ENCODE data around the gene ELFN2. TPM values are rescaled to one million over a fixed set of nuclear protein-coding genes. Genes with fewer than 3 reads are reported as not detected.

Gene ELFN2
- total and polyA plus RNA-seq, 2 donors (not counting 3 experiments of a cell fraction or from before 2014, with no cell fraction given), result 0.41 to 1.3 TPM

DNA sequence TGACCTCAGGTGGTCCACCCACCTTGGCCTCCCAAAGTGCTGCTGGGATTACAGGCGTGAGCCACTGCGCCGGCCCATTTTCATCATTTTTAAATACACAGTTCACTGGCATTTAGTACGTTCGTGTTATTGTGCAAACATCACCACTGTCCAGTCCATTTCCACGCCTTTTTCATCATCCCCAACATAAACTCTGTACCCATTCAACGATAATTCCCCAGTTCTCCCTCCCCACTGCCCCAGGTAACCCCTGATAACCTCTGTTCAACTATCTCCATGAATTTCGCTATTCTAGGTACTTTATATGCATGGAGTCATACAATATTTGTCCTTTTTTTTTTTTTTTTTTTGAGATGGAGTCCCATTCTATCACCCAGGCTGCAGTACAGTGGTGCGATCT is 18.2 kb upstream of the ELFN2 start:
- POLR2A ChIA-PET, result no interaction called here
- CTCF ChIA-PET, result no interaction called here

More for the DNA sequence above, 18.2 kb upstream of the ELFN2 start:
- H2AFZ ChIP-seq (ENCODE audit: low read depth, low read length), result no peak overlapping the region
- no peak overlapping the region for H3K4me2 ChIP-seq (ENCODE audit: insufficient read depth, low read length)
- intact Hi-C loops (cut with micrococcal nuclease) (no loop called here), dilution Hi-C loops (cut with MboI; ENCODE audit: extremely low pct_ligation_motif_present, low sequenced_read_pairs) (no loop called here)
- no peaks in the 10 kb centered on the region for H3K36me3 ChIP-seq (ENCODE audit: control insufficient read depth in 2 of 2, extremely low read depth in 1 of 2, insufficient read depth in 2 of 2, low read length in 2 of 2)
- BruUV-seq (replicated peaks), result no TSS peak
- H3K9ac ChIP-seq (replicated peaks; ENCODE audit: extremely low read depth, insufficient read depth, low read length), result no peak overlapping the region
- H3K9me3 ChIP-seq (replicated peaks; ENCODE audit: control insufficient read depth, insufficient read depth, low read length), result no peaks in the 10 kb centered on the region
- FAIRE-seq (no peak), DNase-seq (ENCODE audit: low read depth, low spot score) (no peak)
- TF ChIP-seq GATA2 (IDR thresholded peaks at IDR 0.05; ENCODE audit: insufficient read depth, insufficient read length, low read depth, low read length), result no peak
- no peak for TF ChIP-seq JUN (IDR thresholded peaks at IDR 0.05; ENCODE audit: borderline replicate concordance, insufficient read depth, insufficient read length, low read depth)
- no peak for TF ChIP-seq POLR2AphosphoS5 (IDR thresholded peaks at IDR 0.05; ENCODE audit: insufficient read depth, low read depth, low read length)
- TF ChIP-seq FOS (IDR thresholded peaks at IDR 0.05; ENCODE audit: borderline replicate concordance, insufficient read depth, low read length), result no peak
- TF ChIP-seq MYC (IDR thresholded peaks at IDR 0.05; ENCODE audit: low read depth, low read length), result no peak
- no peak for TF ChIP-seq POLR2A (IDR thresholded peaks at IDR 0.05; ENCODE audit: low read depth, low read length)
- TF ChIP-seq, protein P1, sequence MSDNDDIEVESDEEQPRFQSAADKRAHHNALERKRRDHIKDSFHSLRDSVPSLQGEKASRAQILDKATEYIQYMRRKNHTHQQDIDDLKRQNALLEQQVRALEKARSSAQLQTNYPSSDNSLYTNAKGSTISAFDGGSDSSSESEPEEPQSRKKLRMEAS (IDR thresholded peaks at IDR 0.05; ENCODE audit: insufficient read depth, insufficient read length), result no peak
- no peak for TF ChIP-seq EZH2 (IDR thresholded peaks at IDR 0.05; ENCODE audit: borderline replicate concordance, low read depth, low read length, severe bottlenecking)
- TF ChIP-seq CTCF (IDR thresholded peaks at IDR 0.05; ENCODE audit: extremely low read depth in 1 of 2, insufficient read depth in 1 of 2, low read depth in 1 of 2, low read length in 2 of 2), result no peak
- H4K20me1 ChIP-seq (replicated peaks; ENCODE audit: control insufficient read depth, extremely low read depth, insufficient read depth, low read length), result no peaks in the 10 kb centered on the region
- H3K4me3 ChIP-seq (replicated peaks in 1 of 3; ENCODE audit: insufficient read depth in 1 of 3, low read depth in 1 of 3, low read length in 3 of 3), result no peak overlapping the region
- H3K79me2 ChIP-seq (ENCODE audit: control insufficient read depth, insufficient read depth, low read length), result no peaks in the 10 kb centered on the region
- peaks cover 3% of the 10 kb centered on the region for H3K4me1 ChIP-seq (ENCODE audit: control insufficient read depth, extremely low read depth, insufficient read depth, low read length)
- no peaks in the 10 kb centered on the region for H3K9me1 ChIP-seq (replicated peaks; ENCODE audit: control insufficient read depth, extremely low read depth, insufficient read depth, low read length)
- H3K27ac ChIP-seq (ENCODE audit: insufficient read depth, low read depth, low read length), result no peak overlapping the region
- peaks cover 0 to 2% of the 10 kb centered on the region in 2 experiments for H3K27me3 ChIP-seq (ENCODE audit: control insufficient read depth in 2 of 2, insufficient read depth in 2 of 2, low read length in 2 of 2)

Measured in endothelial cell of umbilical vein (primary cell).